Skin epidermis (tissue), 12 donors: ENCODE measurements around the gene CD163L1.
"Not testable (repeated sequence)": the region's sequence is repeated elsewhere in the genome, so short reads cannot be mapped to it uniquely, and the experiment has no call there.

ENCODE experiments used
- H3K27ac ChIP-seq, 21 experiments: fragments of 200-600 bp; sonication (generic) in 11 of 21; one replicate each; pipeline ENCODE4 v1.5.0; 2020; ENCODE audit warnings: mild to moderate bottlenecking in 3 of 21, inconsistent platforms in 2 of 21, moderate library complexity in 2 of 21
- H3K4me3 ChIP-seq, 7 experiments: fragments of 200-600 bp; sonication (generic) in 2 of 7; one replicate each; pipeline ENCODE4 v1.5.0; 2020; ENCODE audit warnings: inconsistent platforms in 2 of 7, mild to moderate bottlenecking in 2 of 7, moderate library complexity in 1 of 7

Gene CD163L1

GRCh38 chr12:7444076-7444475 lies at the start of gene CD163L1:
CD163L1 (minus strand) TSS chr12:7444153; CDS start chr12:7444127, 26 bp downstream.
- Histone ChIP-seq H3K4me3 (no peak within 1 kb of the TSS), H3K27ac (peak within 1 kb of the TSS in 1 of 21 experiments; percentile 0)

- H3K27ac ChIP-seq = no peak overlapping the region
Observed at GRCh38 chr12:7493006-7493405, 49.1 kb upstream of the CD163L1 start.

GRCh38 chr12:7486512-7486911 lies 42.6 kb upstream of the CD163L1 start:
- Histone ChIP-seq H3K27ac (no peak overlapping the region), H3K4me3 (no peak overlapping the region)

More at GRCh38 chr12:7493006-7493405, 49.1 kb upstream of the CD163L1 start:
- H3K4me3 ChIP-seq = no peak overlapping the region

DNA sequence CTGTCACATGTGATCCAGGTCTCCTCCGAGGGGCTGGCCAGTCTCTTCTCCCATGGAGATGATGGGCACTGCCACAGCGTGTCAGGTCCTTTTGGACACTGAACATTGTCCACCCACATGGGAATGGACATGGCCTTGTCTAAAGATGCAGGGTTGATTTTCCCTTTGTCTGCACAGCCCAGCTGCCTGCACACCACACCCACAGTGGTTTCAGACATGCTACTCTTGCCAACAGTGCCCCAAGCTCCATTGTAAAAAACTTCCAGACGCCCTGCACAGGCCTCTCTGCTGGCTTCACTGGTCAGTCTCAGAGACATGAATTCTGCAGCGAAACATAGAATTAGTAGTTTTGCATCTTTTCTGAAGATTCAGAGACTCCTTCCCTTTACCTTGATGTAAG lies 41.1 kb upstream of the CD163L1 start:
- no peak overlapping the region for H3K27ac ChIP-seq
- H3K4me3 ChIP-seq = no peak overlapping the region

GRCh38 chr12:7483343-7483742 lies 39.4 kb upstream of the CD163L1 start:
- no peak overlapping the region for H3K4me3 ChIP-seq

DNA sequence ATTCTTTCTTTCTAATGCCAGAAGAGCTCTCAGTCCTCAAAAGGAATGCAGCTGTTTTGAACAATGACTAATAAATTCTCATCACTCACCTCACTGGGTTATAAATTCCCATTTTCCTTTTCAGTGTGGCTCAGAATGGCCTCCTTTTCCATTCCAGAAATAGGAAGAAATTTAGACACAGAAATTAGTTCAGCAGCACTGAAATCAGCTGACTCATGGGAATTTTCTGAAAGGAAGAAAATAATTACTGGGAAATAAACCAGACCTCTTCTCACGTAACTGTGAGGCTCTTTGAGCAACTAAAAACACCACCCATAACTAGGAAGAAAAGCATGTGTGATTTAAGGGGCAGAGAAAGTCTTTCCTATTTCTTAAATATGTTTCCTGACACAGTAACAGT lies 35.8 kb upstream of the CD163L1 start:
- Histone ChIP-seq H3K27ac (no peak overlapping the region), H3K4me3 (no peak overlapping the region)

More at GRCh38 chr12:7483343-7483742, 39.4 kb upstream of the CD163L1 start:
- no peak overlapping the region for H3K27ac ChIP-seq

DNA sequence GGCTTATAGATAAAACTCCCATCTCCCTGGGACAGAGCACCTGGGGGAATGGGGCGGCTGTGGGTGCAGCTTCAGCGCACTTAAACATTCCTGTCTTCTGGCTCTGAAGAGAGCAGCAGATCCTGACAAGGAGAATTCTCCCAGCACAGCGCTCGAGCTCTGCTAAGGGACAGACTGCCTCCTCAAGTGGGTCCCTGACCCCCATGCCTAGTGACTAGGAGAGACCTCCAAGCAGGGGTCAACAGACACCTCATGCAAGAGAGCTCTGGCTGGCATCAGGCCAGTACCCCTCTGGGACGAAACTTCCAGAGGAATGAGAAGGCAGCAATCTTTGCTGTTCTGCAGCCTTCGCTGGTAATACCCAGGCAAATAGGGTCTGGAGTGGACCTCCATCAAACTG lies 28.1 kb upstream of the CD163L1 start:
- no peak overlapping the region for H3K4me3 ChIP-seq
- no peak overlapping the region for H3K27ac ChIP-seq

DNA sequence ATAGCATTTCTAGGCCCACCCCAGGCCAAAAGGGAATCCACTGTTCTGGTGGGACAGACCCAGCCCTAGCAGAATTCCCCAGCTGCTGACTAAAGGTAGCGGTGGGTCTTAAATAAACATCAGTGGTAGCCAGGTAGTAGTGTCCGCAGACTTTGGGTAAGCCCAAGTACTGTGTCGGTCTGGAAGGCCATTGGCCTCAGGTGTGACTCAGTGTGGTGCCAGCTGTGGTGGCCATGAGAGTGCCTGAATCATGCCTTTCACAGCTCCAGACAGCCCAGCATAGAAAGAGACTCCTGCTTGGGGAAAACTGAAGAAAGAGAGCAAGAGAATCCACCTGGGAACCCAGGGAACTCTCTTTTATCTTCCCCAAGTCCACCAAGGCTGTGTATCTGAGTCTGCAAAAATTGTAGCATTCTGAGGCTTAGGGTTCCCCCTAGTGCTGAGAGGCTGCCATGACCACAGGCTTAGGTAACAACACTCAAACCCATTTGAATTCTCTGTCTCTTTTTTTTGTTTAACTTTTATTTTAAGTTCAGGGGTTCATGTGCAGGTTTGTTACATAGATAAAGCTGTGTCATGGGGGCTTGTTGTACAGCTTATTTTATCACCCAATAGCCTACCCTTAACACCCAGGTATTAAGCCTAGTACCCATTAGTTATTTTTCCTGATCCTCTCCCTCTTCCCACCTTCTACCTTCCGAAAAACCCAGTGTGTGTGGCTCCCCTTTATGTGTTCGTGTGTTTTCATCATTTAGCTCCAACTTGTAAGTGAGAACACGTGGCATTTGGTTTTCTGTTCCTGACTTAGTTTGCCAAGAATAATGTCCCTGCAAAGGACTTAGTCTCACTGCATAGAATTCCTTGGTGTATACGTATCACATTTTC lies 16.7 kb upstream of the CD163L1 start:
- Histone ChIP-seq H3K27ac (no peak overlapping the region), H3K4me3 (no peak overlapping the region)

DNA sequence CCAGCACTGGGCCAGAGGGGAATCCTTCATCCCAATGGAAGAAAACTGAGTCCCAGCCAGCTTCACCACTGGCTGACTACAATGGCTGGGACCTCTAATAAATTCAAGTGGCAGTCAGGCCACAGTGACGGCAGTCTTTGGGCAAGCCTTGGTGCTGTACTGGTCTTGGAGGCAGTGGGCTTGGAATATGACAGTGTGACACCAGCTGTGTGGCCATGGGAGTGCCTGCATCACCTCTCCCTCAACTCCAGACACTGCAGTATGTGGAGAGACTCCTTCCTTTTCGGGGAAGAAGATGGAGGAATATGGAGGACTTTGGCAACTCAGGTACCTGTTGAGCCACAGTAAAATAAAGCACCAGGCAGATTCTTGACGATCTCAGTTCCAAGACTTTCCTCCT lies 16.0 kb upstream of the CD163L1 start:
- H3K4me3 ChIP-seq = no peak overlapping the region
- H3K27ac ChIP-seq = no peak overlapping the region

GRCh38 chr12:7451756-7452155 lies 7.8 kb upstream of the CD163L1 start:
- Histone ChIP-seq H3K4me3 (no peak overlapping the region), H3K27ac (no peak overlapping the region)

GRCh38 chr12:7450667-7451066 lies 6.7 kb upstream of the CD163L1 start:
- Histone ChIP-seq H3K27ac (no peak overlapping the region), H3K4me3 (no peak overlapping the region)

GRCh38 chr12:7448099-7448498 lies 4.1 kb upstream of the CD163L1 start:
- Histone ChIP-seq H3K4me3 (no peak overlapping the region), H3K27ac (no peak overlapping the region)

- peak overlapping the region in 1 of 21 experiments; percentile 0 for H3K27ac ChIP-seq
- H3K4me3 ChIP-seq = no peak overlapping the region
Observed at GRCh38 chr12:7444537-7444936, 584 bp upstream of the CD163L1 start.

DNA sequence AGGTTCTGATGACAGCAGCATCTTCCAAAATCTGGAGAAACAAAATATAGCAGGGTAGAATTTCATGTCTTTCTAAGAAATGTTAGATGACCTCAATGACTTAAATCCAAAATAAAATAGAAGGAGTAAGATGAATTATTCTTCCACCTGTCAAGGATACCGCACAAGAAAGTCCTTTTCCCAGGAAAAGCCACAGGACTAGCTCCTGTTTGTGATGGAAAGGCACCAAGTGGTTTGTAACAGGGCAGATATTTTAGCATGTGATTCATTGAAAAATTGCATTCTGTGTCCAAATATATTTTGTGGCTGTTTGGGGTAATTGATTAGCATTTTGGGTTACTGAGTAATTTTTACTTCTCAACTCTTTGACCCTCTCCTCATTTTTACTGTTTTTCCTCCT lies 2.7 kb downstream of the CD163L1 start:
- no peak overlapping the region for H3K27ac ChIP-seq
- H3K4me3 ChIP-seq = no peak overlapping the region

- H3K27ac ChIP-seq = peak overlapping the region in 1 of 21 experiments; percentile 50
- peak overlapping the region in 5 of 7 experiments; percentile 15 to 39 (median 28) for H3K4me3 ChIP-seq
Observed at GRCh38 chr12:7439579-7440505, 4.1 kb downstream of the CD163L1 start.

DNA sequence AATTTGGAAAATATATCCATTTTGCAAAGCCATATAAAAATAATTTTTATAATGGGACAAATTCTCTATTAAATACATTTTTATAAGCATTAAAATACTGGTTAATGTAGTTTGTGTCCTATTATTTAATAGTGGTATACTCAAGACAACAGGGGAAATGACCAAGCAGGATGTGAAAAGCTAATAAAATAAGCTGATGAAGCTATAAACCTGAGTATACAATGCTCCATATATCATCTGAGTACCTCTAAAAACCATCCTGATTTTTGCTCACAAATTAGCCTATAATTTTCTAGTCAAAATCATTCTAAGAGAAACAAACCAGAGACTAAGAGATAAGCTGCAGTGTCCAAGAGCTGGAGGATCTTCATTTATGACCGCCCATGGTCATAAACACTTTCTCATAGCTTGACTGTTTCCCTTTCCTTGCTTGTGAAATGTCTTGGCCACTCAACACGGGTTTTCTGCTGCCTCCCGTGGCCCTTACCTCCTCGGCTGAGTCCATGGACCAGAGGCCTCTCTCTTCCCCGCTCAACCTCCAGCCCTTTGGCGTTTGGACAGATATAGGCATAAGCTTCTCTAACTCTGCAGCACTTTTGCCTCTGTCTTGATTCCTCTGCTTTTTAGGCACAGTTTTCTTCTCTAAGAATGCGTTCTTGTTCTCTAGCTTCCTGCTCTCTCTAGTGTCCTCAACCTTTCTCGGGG lies 5.5 kb downstream of the CD163L1 start:
- H3K4me3 ChIP-seq, H3K27ac ChIP-seq: not testable (repeated sequence)

GRCh38 chr12:7437494-7437893 lies 6.5 kb downstream of the CD163L1 start:
- not testable (repeated sequence) for H3K27ac ChIP-seq, H3K4me3 ChIP-seq

GRCh38 chr12:7434670-7435069 lies 9.3 kb downstream of the CD163L1 start:
- Histone ChIP-seq H3K27ac (no peak overlapping the region), H3K4me3 (no peak overlapping the region)

DNA sequence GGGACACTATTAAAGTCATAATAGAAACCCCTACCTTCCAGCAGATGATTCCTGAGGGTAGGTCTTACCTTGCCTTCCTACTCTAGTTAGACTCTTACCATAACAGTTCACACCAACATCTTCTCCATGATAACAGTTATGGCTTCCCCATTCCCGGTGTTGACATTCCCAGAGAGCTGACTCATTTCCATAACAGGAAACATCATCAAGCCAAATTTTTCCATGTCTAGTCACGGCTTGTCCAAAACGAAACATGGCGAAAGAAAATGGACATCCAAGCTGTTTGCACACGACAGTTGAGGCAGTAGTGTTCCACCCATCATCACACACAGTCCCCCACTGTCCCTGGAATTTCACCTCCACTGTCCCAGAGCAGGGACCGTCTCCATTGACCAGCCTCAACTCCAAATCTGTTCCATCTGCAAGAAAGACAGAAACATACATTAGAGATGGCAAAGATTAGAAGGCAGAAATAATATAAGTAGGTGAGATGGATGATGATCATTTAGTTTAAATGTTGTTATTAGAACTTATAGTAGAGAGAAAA lies 10.6 kb downstream of the CD163L1 start:
- Histone ChIP-seq H3K27ac (no peak overlapping the region), H3K4me3 (no peak overlapping the region)
